ENCODE measurements around the gene CEP41.

- no peak for TF ChIP-seq CTCF (IDR thresholded peaks at IDR 0.05)
- TF ChIP-seq POLR2A (IDR thresholded peaks at IDR 0.05) = peak in 1 of 2 donors; percentile 25
Observed at GRCh38 chr7:130365511-130366441, 75.0 kb downstream of the CEP41 start.
